Hepatocyte (in vitro differentiated cells): Measurements from ENCODE around the gene MCMBP.

Experiments used
- CTCF ChIP-seq: fragments of 200-600 bp; sonication (generic); IDR thresholded peaks from 2 replicates; pipeline ENCODE4 v1.5.1; 2016; ENCODE audit warnings: antibody characterized with exemption, mild to moderate bottlenecking; ENCODE audit not compliant: poor library complexity
- EZH2phosphoT487 ChIP-seq: fragments of 200-600 bp; sonication (generic); IDR thresholded peaks from one replicate; pipeline ENCODE4 v1.6.1; 2018; ENCODE audit warnings: antibody characterized with exemption, mild to moderate bottlenecking, low read depth, moderate library complexity; ENCODE audit not compliant: unreplicated experiment, severe bottlenecking

DNA sequence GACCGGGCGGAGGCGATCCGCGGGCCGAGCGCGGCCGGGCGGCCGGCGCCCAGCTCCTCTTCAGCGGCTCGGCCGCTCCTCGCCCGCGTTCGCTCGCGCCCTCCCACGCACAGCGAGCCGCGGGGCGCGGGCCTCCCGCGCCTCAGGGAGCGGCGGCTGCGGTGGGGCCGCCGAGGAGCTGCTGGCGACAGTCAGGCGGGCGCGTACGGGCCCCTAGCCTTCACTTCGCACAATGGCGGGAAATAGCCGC, at the start of gene MCMBP:
- TF ChIP-seq CTCF (no peak), EZH2phosphoT487 (no peak)
